GM19467 (cell line): Measurements from ENCODE around the gene NRBP1.
A peak's percentile ranks its signal among the peaks of the same experiment; 100 is the strongest.
"Not testable (repeated sequence)": the region's sequence is repeated elsewhere in the genome, so short reads cannot be mapped to it uniquely, and the experiment has no call there.

Experiments used
- ATAC-seq: cut with Tn5 transposase; IDR thresholded peaks from one replicate; pipeline ENCODE4 v1.9.1; 2021; ENCODE audit warnings: mild to moderate bottlenecking, moderate library complexity; ENCODE audit not compliant: unreplicated experiment

Gene NRBP1

GRCh38 chr2:27421660-27422250 is 6.7 kb upstream of the NRBP1 start:
- no peak for ATAC-seq

- ATAC-seq: no peak
Observed at GRCh38 chr2:27422958-27423357, 5.5 kb upstream of the NRBP1 start.

- not testable (repeated sequence) for ATAC-seq
Observed at GRCh38 chr2:27425039-27425438, 3.4 kb upstream of the NRBP1 start.

- ATAC-seq: no peak
Observed at GRCh38 chr2:27427863-27428212, 593 bp upstream of the NRBP1 start.

- ATAC-seq: peak; percentile 47
Observed at GRCh38 chr2:27428978-27429541, 629 bp downstream of the NRBP1 start.

- no peak for ATAC-seq
Observed at GRCh38 chr2:27431395-27431794, 3.0 kb downstream of the NRBP1 start.

- ATAC-seq: no peak
Observed at GRCh38 chr2:27435628-27436027, 7.2 kb downstream of the NRBP1 start.

- no peak for ATAC-seq
Observed at GRCh38 chr2:27441226-27441926, 12.9 kb downstream of the NRBP1 start.

GRCh38 chr2:27441958-27442919 is 13.8 kb downstream of the NRBP1 start, which contains the start of gene KRTCAP3:
Gene KRTCAP3 (plus strand): TSS chr2:27442381. CDS start chr2:27442413, 32 bp downstream.
- no peak for ATAC-seq

GRCh38 chr2:27442920-27443282 is 14.5 kb downstream of the NRBP1 start:
- ATAC-seq: no peak

GRCh38 chr2:27445155-27445554 is 16.7 kb downstream of the NRBP1 start:
- no peak for ATAC-seq

GRCh38 chr2:27445615-27446014 is 17.2 kb downstream of the NRBP1 start:
- no peak for ATAC-seq

- no peak for ATAC-seq
Observed at GRCh38 chr2:27446057-27446456, 17.6 kb downstream of the NRBP1 start.

GRCh38 chr2:27448381-27448780 is 19.9 kb downstream of the NRBP1 start:
- ATAC-seq: no peak

GRCh38 chr2:27451095-27451494 is 22.7 kb downstream of the NRBP1 start:
- ATAC-seq: no peak

GRCh38 chr2:27453968-27454367 is 25.5 kb downstream of the NRBP1 start:
- ATAC-seq: no peak

GRCh38 chr2:27461118-27461517 is 32.7 kb downstream of the NRBP1 start:
- ATAC-seq: no peak

GRCh38 chr2:27464443-27464842 is 36.0 kb downstream of the NRBP1 start:
- ATAC-seq: no peak

GRCh38 chr2:27471961-27472360 is 43.5 kb downstream of the NRBP1 start:
- no peak for ATAC-seq

GRCh38 chr2:27485496-27485895 is 57.1 kb downstream of the NRBP1 start:
- no peak for ATAC-seq

GRCh38 chr2:27489118-27489497 is 60.7 kb downstream of the NRBP1 start:
- ATAC-seq: peak; percentile 4
